Epithelial cell of esophagus (primary cell): ENCODE data around the gene ALKBH5.

Experiments
- DNase-seq: peaks from one replicate; pipeline ENCODE4 v3.0.0; 2010; ENCODE audit warnings: low read depth
- H3K4me3 ChIP-seq: 2 replicates; pipeline ENCODE4 v1.5.1; 2011; ENCODE audit warnings: mild to moderate bottlenecking, low read length, control low read depth
- CTCF ChIP-seq: IDR thresholded peaks from 2 replicates; pipeline ENCODE4 v1.5.1; 2011; ENCODE audit warnings: low read depth, mild to moderate bottlenecking, low read length, control low read depth, inconsistent platforms; ENCODE audit not compliant: insufficient read depth; ENCODE audit errors: missing control alignments

The ALKBH5 gene

GRCh38 chr17:18166894-18167293 is 16.7 kb upstream of the ALKBH5 start:
- no peak for DNase-seq
- H3K4me3 ChIP-seq, result no peak overlapping the region
- TF ChIP-seq CTCF, result peak; percentile 31

- no peak overlapping the region for H3K4me3 ChIP-seq
- no peak for DNase-seq
- no peak for TF ChIP-seq CTCF
Measured at GRCh38 chr17:18167421-18167820, 16.2 kb upstream of the ALKBH5 start.

- no peak overlapping the region for H3K4me3 ChIP-seq
- no peak for TF ChIP-seq CTCF
- no peak for DNase-seq
Measured at GRCh38 chr17:18172531-18173278, 10.9 kb upstream of the ALKBH5 start.

DNA sequence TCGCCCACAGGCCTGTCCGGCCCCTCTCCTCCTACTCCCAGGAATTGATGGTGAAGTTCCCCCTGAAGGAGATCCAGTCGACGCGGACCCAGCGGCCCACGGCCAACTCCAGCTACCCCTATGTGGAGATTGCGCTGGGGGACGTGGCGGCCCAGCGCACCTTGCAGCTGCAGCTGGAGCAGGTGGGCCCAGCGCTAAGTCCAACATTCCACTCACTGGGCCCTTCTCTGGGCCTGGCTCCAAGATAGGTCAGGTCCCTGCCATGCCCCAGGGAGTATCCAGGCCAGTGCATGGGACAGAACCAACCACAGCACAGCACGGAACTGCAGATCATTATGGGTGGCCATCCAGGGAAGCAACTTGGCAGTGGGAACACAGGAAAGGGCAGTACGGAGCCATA is 9.9 kb upstream of the ALKBH5 start:
- H3K4me3 ChIP-seq, result no peak overlapping the region
- TF ChIP-seq CTCF, result no peak
- no peak for DNase-seq

- no peak for TF ChIP-seq CTCF
- no peak overlapping the region for H3K4me3 ChIP-seq
- DNase-seq, result no peak
Measured at GRCh38 chr17:18176176-18176575, 7.5 kb upstream of the ALKBH5 start.

DNA sequence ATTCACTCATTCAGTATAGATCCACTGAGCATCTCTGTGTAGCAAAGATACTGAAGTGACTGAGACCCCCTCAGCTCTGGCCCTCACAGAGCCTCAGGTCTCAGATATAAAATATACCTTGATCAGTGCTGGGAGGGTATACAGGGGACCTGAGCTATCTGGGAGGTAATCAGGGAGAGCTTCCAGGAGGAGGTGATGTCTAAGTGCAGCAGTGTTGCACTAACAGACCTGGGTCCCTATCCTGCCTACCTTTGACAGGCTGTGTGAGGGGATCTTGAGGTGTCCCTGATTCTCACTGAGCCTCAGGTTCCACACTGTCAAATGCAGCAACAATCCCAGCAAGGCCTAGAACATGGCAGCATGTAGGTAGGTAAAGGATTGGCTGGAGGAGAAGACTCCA is 6.5 kb upstream of the ALKBH5 start:
- TF ChIP-seq CTCF, result no peak
- H3K4me3 ChIP-seq, result no peak overlapping the region
- no peak for DNase-seq

DNA sequence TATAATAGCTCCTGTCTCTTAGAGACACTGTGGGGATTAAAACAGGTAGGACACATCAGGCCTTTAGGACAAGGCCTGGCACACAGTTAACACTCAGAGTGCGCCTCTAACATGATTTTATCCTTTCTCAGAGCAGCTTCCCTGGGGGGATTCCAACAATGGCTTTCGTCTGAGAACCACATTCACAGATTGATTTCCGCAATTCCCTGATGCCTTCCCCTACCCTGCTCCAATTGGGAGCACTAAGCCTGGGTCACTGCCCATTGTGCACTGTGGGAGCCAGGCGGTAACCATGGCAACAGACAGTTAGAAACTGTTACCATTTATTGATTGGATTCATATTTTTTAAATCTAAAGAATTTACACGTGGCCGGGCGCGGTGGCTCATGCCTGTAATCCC is 5.9 kb upstream of the ALKBH5 start:
- TF ChIP-seq CTCF, result no peak
- DNase-seq, result no peak
- H3K4me3 ChIP-seq, result no peak overlapping the region
